ENCODE data around the gene ASMTL. TPM values are rescaled to one million over a fixed set of nuclear protein-coding genes. Genes with fewer than 3 reads are reported as not detected.

The ASMTL gene
- total RNA-seq, 4 donors from 2014 or later, result 29.7 to 56.1 (median 42.4) TPM

DNA sequence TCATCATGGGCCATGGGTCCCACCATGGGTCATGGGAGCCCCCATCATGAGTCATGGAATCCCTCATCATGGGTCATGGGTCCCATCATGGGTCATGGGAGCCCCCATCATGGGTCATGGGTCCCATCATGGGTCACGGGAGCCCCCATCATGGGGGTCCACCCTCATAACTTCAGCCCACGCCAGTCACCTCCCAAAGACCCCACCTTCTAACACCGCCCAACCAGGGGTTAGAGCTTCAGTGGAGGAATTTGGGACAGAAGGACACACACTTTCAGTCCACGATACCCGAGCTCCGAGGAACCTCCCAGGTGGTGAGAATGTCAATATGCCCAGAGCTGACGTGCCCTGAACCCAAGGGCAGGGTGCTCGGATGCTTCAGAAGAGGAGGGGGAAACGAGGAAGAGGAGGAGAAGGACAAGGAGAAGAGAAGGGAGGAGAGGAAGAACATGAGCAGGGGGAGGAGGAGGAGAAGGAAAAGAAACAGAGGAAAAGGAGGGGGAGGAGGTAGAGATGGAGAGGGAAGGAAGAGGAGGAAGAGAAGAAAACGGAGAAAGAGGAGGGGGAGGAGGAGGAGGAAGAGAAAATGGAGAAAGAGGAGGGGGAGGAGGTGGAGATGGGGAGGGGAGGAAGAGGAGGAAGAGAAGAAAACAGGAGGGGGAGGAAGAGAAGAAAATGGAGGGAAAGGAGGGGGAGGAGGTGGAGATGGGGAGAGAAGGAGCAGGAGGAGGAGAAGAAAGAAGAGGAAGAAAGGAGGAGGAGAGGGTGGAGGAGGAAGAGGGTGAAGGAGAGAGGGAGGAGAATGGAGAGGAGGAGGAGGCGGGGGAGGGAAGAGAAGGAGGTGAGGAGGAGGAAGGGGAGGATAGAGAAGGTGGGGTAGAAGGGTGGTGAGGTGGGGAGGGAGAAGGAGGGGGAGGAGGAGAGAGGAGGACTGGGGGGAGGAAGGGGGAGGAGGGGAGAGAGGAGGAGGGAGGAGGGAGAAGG lies 98.4 kb downstream of the ASMTL start:
- Histone ChIP-seq H3K27me3 (no peaks in the 10 kb centered on the region), H3K27ac (no peak overlapping the region), H3K4me1 (no peaks in the 10 kb centered on the region), H3K4me3 (replicated peaks in 1 of 3) (no peak overlapping the region), H3K9me3 (no peaks in the 10 kb centered on the region), H3K36me3 (peaks cover 0 to 7% of the 10 kb centered on the region in 2 donors)
- DNase-seq, result no peak
- intact Hi-C loops (cut with DNase I), result no loop called here
- 88 to 89% methylated on average over 10 to 11 of the region's 11 CpGs for WGBS, 2 donors
- no peak for TF ChIP-seq CTCF (IDR thresholded peaks at IDR 0.05)
- TF ChIP-seq POLR2A (IDR thresholded peaks at IDR 0.05), result no peak

Other genes starting within 250 kb of the ASMTL start
- gene CRLF2, start 240.3 kb downstream of the ASMTL start, total RNA-seq, result not detected
- 1 to 10 TPM; 1.9 to 5.6 (median 3.4) TPM for gene CSF2RA, start 184.1 kb downstream of the ASMTL start, total RNA-seq
- 1 to 10 TPM in 3 of 4 donors, under 1 TPM in 1; 0.89 to 4.5 (median 3.3) TPM for gene IL3RA, start 116.1 kb downstream of the ASMTL start, total RNA-seq
- 100 to 1,000 TPM; 219 to 397 (median 320) TPM for gene SLC25A6, start 60.8 kb downstream of the ASMTL start, total RNA-seq
- 10 to 100 TPM in 1 of 4 donors, 1 to 10 TPM in 3; 2.4 to 11.9 (median 3.0) TPM for gene P2RY8, start 84.3 kb upstream of the ASMTL start, total RNA-seq
- gene AKAP17A, start 138.7 kb upstream of the ASMTL start, total RNA-seq, result 10 to 100 TPM; 56.7 to 82.6 (median 63.1) TPM
- not detected for gene ASMT, start 162.2 kb upstream of the ASMTL start, total RNA-seq